Natural killer cell (primary cell): ENCODE measurements around the gene TMEM147. TPM values are rescaled to one million over a fixed set of nuclear protein-coding genes. Genes with fewer than 3 reads are reported as not detected.

ENCODE experiments used
- ATAC-seq, 3 donors: fragments of 150-1000 bp in 2 of 3; fragments of 200-7000 bp in 1 of 3; cut with Tn5 transposase; 1 replicate in 1 of 3; 2 replicates in 2 of 3; pipeline ENCODE4 v1.10.0; 2021; ENCODE audit warnings: mild to moderate bottlenecking in 2 of 3, moderate library complexity in 2 of 3
- DNase-seq, 2 donors: peaks; one replicate each; pipeline versions ENCODE4 v3.0.0 to v3.0.0-alpha.2; 2013 to 2021; ENCODE audit warnings: mixed read lengths in 1 of 2
- H3K27ac ChIP-seq: one replicate; pipeline ENCODE4 v1.5.1; 2013; ENCODE audit warnings: mild to moderate bottlenecking, low read length
- H3K27me3 ChIP-seq: one replicate; pipeline ENCODE4 v1.6.1; 2013; ENCODE audit warnings: low read length; ENCODE audit not compliant: control insufficient read depth, insufficient read depth
- H3K36me3 ChIP-seq: one replicate; pipeline ENCODE4 v1.6.1; 2013; ENCODE audit warnings: low read length; ENCODE audit not compliant: control insufficient read depth, insufficient read depth
- H3K4me1 ChIP-seq: one replicate; pipeline ENCODE4 v1.6.1; 2013; ENCODE audit warnings: low read length; ENCODE audit not compliant: control insufficient read depth, insufficient read depth
- H3K4me3 ChIP-seq: one replicate; pipeline ENCODE4 v1.5.1; 2013; ENCODE audit warnings: low read length
- H3K9me3 ChIP-seq: one replicate; pipeline ENCODE4 v1.6.1; 2013; ENCODE audit warnings: low read length; ENCODE audit not compliant: control insufficient read depth, insufficient read depth
- H3K27ac Mint-ChIP-seq, 2 donors: one replicate each; pipeline ENCODE4 v1.8.0; 2022; ENCODE audit warnings: mild to moderate bottlenecking in 2 of 2, mixed read lengths in 2 of 2, moderate library complexity in 1 of 2
- H3K27me3 Mint-ChIP-seq, 2 donors: one replicate each; pipeline ENCODE4 v1.8.0; 2022; ENCODE audit warnings: low read depth in 2 of 2, mixed read lengths in 2 of 2
- H3K36me3 Mint-ChIP-seq: one replicate; pipeline ENCODE4 v1.8.0; 2022; ENCODE audit warnings: mixed read lengths
- H3K4me1 Mint-ChIP-seq, 2 donors: one replicate each; pipeline ENCODE4 v1.8.0; 2022; ENCODE audit warnings: mixed read lengths in 2 of 2
- H3K4me3 Mint-ChIP-seq: one replicate; pipeline ENCODE4 v1.8.0; 2022; ENCODE audit warnings: mild to moderate bottlenecking, moderate library complexity, mixed read lengths
- H3K9me3 Mint-ChIP-seq, 2 donors: one replicate each; pipeline ENCODE4 v1.8.0; 2022; ENCODE audit warnings: mixed read lengths in 2 of 2
- WGBS: methylation state at CpG from one replicate; pipeline ENCODE4 v1.1.7; 2013; ENCODE audit warnings: missing lambda C conversion rate; ENCODE audit not compliant: insufficient coverage; 5-methylcytosine and 5-hydroxymethylcytosine counted together
- intact Hi-C: fragments of 100-400 bp; cut with micrococcal nuclease; formaldehyde crosslinking; loops from one replicate; pipeline ENCODE4 v1.14.2; 2022
- total RNA-seq, 4 donors: library from RNA; stranded (reverse); fragments of 120-200 nt in 1 of 4; gene quantifications; one replicate each; pipeline versions ENCODE4 v1.2.3 to v1.2.4, GENCODE V29; 2013 to 2022
- TF ChIP-seq, protein P1 (sequence below): fragments of 200-600 bp; IDR thresholded peaks from one replicate; pipeline ENCODE4 v1.8.0; 2022; ENCODE audit warnings: antibody characterized with exemption

The TMEM147 gene
- total RNA-seq, 3 donors from 2014 or later (not counting 1 experiment from before 2014, with no cell fraction given) = 30.6 to 37.9 (median 31.2) TPM

DNA sequence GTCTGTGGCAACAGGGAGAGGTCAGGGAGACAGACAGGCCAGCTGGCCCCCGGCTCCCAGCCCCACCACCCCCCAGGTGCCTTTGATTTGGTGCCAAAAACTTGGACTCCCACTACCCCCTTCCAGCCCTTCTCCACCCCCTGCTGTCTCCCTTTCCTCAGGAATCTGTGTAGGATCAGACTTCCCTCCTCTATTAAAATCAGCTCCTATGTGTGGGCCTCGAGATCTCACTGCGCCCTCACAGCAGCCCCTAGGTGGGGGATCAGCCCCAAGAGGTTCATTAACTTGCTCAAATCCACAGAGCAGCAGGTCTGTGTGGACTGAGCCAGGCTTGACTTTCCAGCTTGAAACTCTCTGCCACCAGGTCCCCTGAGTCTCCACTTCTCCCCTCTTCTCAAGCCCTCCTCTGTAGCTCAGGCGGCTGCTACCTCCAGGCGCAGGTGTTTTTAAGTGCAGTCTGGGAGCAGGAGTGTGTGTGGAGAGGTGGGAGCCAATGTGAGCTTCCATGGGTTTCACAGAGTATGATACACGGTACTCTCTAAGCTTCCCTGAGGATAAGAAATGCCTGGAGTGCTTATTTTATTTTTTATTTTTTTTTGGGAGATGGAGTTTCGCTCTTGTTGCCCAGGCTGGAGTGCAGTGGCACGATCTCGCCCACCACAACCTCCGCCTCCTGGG, 10.5 kb upstream of the TMEM147 start:
- H3K9me3 ChIP-seq = no peaks in the 10 kb centered on the region
- ATAC-seq (no peak), DNase-seq (no peak)
- WGBS = 88% methylated on average over 10 of the region's 10 CpGs
- H3K4me1 ChIP-seq = peaks cover 38% of the 10 kb centered on the region
- TF ChIP-seq, protein P1, sequence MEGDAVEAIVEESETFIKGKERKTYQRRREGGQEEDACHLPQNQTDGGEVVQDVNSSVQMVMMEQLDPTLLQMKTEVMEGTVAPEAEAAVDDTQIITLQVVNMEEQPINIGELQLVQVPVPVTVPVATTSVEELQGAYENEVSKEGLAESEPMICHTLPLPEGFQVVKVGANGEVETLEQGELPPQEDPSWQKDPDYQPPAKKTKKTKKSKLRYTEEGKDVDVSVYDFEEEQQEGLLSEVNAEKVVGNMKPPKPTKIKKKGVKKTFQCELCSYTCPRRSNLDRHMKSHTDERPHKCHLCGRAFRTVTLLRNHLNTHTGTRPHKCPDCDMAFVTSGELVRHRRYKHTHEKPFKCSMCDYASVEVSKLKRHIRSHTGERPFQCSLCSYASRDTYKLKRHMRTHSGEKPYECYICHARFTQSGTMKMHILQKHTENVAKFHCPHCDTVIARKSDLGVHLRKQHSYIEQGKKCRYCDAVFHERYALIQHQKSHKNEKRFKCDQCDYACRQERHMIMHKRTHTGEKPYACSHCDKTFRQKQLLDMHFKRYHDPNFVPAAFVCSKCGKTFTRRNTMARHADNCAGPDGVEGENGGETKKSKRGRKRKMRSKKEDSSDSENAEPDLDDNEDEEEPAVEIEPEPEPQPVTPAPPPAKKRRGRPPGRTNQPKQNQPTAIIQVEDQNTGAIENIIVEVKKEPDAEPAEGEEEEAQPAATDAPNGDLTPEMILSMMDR = no peak
- Mint-ChIP-seq H3K27ac (peak overlapping the region in 1 of 2 donors; percentile 87), H3K4me1 (peaks cover 13 to 32% of the 10 kb centered on the region in 2 donors), H3K36me3 (no peaks in the 10 kb centered on the region), H3K9me3 (no peaks in the 10 kb centered on the region), H3K27me3 (peaks cover 8 to 19% of the 10 kb centered on the region in 2 donors), H3K4me3 (no peak overlapping the region)
- H3K27me3 ChIP-seq = no peaks in the 10 kb centered on the region
- no peak overlapping the region for H3K27ac ChIP-seq
- no peak overlapping the region for H3K4me3 ChIP-seq
- H3K36me3 ChIP-seq = no peaks in the 10 kb centered on the region
- intact Hi-C loops = no loop called here

DNA sequence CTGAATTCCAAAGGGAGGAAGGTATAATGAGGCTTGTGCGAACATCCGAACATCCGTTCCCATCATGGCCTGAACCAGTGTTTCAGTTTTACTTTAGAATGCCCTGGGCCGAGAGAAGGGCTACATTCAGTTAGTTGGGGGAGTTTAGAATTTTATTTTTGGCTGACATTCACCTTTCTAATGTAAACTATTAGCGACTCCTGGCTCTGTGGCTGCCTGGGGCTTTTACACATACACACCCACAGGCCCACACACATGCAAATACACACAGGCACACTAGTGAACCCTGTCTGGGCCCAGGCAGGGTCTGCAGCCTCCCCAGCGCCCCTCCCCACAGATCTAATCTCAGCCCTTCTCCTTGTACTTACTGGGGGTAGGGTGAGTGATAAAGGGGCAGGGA, 6.1 kb upstream of the TMEM147 start:
- WGBS = 67% methylated on average over 4 of the region's 6 CpGs
- Histone ChIP-seq H3K27me3 (no peaks in the 10 kb centered on the region), H3K27ac (no peak overlapping the region), H3K4me3 (no peak overlapping the region), H3K9me3 (no peaks in the 10 kb centered on the region), H3K4me1 (peaks cover 24% of the 10 kb centered on the region), H3K36me3 (no peaks in the 10 kb centered on the region)
- Mint-ChIP-seq H3K36me3 (no peaks in the 10 kb centered on the region), H3K9me3 (no peaks in the 10 kb centered on the region), H3K27ac (no peak overlapping the region), H3K27me3 (peaks cover 0 to 2% of the 10 kb centered on the region in 2 donors), H3K4me3 (no peak overlapping the region), H3K4me1 (peaks cover 7 to 30% of the 10 kb centered on the region in 2 donors)
- TF ChIP-seq, protein P1 = no peak
- no peak for ATAC-seq
- intact Hi-C loops = no loop called here
- DNase-seq = no peak

GRCh38 chr19:35539850-35540249, 5.6 kb upstream of the TMEM147 start:
- Mint-ChIP-seq H3K9me3 (no peaks in the 10 kb centered on the region), H3K4me1 (peaks cover 13 to 33% of the 10 kb centered on the region in 2 donors), H3K4me3 (no peak overlapping the region), H3K36me3 (no peaks in the 10 kb centered on the region), H3K27me3 (peaks cover 0 to 1% of the 10 kb centered on the region in 2 donors), H3K27ac (no peak overlapping the region)
- H3K4me3 ChIP-seq = no peak overlapping the region
- no peak overlapping the region for H3K27ac ChIP-seq
- H3K9me3 ChIP-seq = no peaks in the 10 kb centered on the region
- no peak for DNase-seq
- no peaks in the 10 kb centered on the region for H3K27me3 ChIP-seq
- peaks cover 24% of the 10 kb centered on the region for H3K4me1 ChIP-seq
- no peak for ATAC-seq
- no peaks in the 10 kb centered on the region for H3K36me3 ChIP-seq
- 92% methylated on average over 12 of the region's 12 CpGs for WGBS
- intact Hi-C loops = no loop called here
- TF ChIP-seq, protein P1 = no peak
